DND-41 (cell line): Measurements from ENCODE around the gene ARHGAP8.

Experiments used
- ATAC-seq: fragments of 200-7000 bp; cut with Tn5 transposase; 3 replicates; pipeline ENCODE4 v1.9.1; 2021; ENCODE audit warnings: low read depth; ENCODE audit not compliant: insufficient read depth
- DNase-seq: peaks from one replicate; pipeline ENCODE4 v3.0.0-alpha.2; 2020
- H2AFZ ChIP-seq: 2 replicates; pipeline ENCODE4 v1.6.0; 2012; ENCODE audit warnings: low read depth, low read length
- H3K27ac ChIP-seq: 2 replicates; pipeline ENCODE4 v1.5.1; 2012; ENCODE audit warnings: low read length, inconsistent platforms
- H3K27me3 ChIP-seq: fragments of 200-600 bp; sonication (generic); 2 replicates; pipeline ENCODE4 v1.6.0; 2012; ENCODE audit warnings: low read length, mild to moderate bottlenecking, inconsistent platforms; ENCODE audit not compliant: insufficient read depth, poor library complexity
- H3K36me3 ChIP-seq: 2 replicates; pipeline ENCODE4 v1.5.1; 2012; ENCODE audit warnings: low read length, inconsistent platforms; ENCODE audit not compliant: insufficient read depth
- H3K4me1 ChIP-seq: 2 replicates; pipeline ENCODE4 v1.5.1; 2012; ENCODE audit warnings: mild to moderate bottlenecking, low read length; ENCODE audit not compliant: insufficient read depth
- H3K4me2 ChIP-seq: 2 replicates; pipeline ENCODE4 v1.6.0; 2012; ENCODE audit warnings: mild to moderate bottlenecking, moderate library complexity, low read length, inconsistent platforms; ENCODE audit not compliant: insufficient read depth
- H3K4me3 ChIP-seq, 2 experiments: fragments of 200-600 bp in 1 of 2; shearing (Covaris generic) in 1 of 2; 2 replicates each; pipeline ENCODE4 v1.5.1; 2012 to 2016; ENCODE audit warnings: inconsistent platforms in 2 of 2, low read length in 2 of 2, mild to moderate bottlenecking in 2 of 2, low read depth in 1 of 2, moderate library complexity in 1 of 2
- H3K79me2 ChIP-seq: 2 replicates; pipeline ENCODE4 v1.6.0; 2012; ENCODE audit warnings: low read length, inconsistent platforms; ENCODE audit not compliant: insufficient read depth
- H3K9ac ChIP-seq: 2 replicates; pipeline ENCODE4 v1.6.0; 2012; ENCODE audit warnings: low read depth, mild to moderate bottlenecking, inconsistent platforms, low read length, moderate library complexity
- H3K9me3 ChIP-seq: 2 replicates; pipeline ENCODE4 v1.5.1; 2012; ENCODE audit warnings: low read length, moderate library complexity, mild to moderate bottlenecking, inconsistent platforms; ENCODE audit not compliant: insufficient read depth, severe bottlenecking
- H4K20me1 ChIP-seq: 2 replicates; pipeline ENCODE4 v1.6.0; 2012; ENCODE audit warnings: low read length; ENCODE audit not compliant: insufficient read depth
- CTCF ChIP-seq: IDR thresholded peaks from 2 replicates; pipeline ENCODE4 v1.5.1; 2012; ENCODE audit warnings: borderline replicate concordance, low read length, moderate library complexity, mild to moderate bottlenecking; ENCODE audit not compliant: poor library complexity, severe bottlenecking; ENCODE audit errors: extremely low read depth
- EZH2 ChIP-seq: IDR thresholded peaks from 3 replicates; pipeline ENCODE4 v1.6.1; 2012; ENCODE audit warnings: borderline replicate concordance, low read depth, mild to moderate bottlenecking, moderate library complexity, low read length, inconsistent platforms; ENCODE audit not compliant: severe bottlenecking

ARHGAP8 gene

GRCh38 chr22:44815099-44816070 lies 63.0 kb downstream of the ARHGAP8 start:
- H3K4me3 ChIP-seq = no peak overlapping the region
- TF ChIP-seq EZH2 = no peak
- no peak overlapping the region for H3K27ac ChIP-seq
- no peaks in the 10 kb centered on the region for H3K79me2 ChIP-seq
- H3K9ac ChIP-seq = no peak overlapping the region
- no peaks in the 10 kb centered on the region for H3K9me3 ChIP-seq
- no peak overlapping the region for H2AFZ ChIP-seq
- no peaks in the 10 kb centered on the region for H3K4me1 ChIP-seq
- no peaks in the 10 kb centered on the region for H3K27me3 ChIP-seq
- H3K36me3 ChIP-seq = no peaks in the 10 kb centered on the region
- ATAC-seq = no peak
- H3K4me2 ChIP-seq = no peak overlapping the region
- H4K20me1 ChIP-seq = peaks cover 8% of the 10 kb centered on the region
- DNase-seq = no peak

- peaks cover 8% of the 10 kb centered on the region for H4K20me1 ChIP-seq
- H3K4me3 ChIP-seq = no peak overlapping the region
- no peak for DNase-seq
- no peaks in the 10 kb centered on the region for H3K36me3 ChIP-seq
- no peak overlapping the region for H3K4me2 ChIP-seq
- TF ChIP-seq EZH2 = no peak
- no peak for TF ChIP-seq CTCF
- no peaks in the 10 kb centered on the region for H3K4me1 ChIP-seq
- no peaks in the 10 kb centered on the region for H3K9me3 ChIP-seq
- H3K27me3 ChIP-seq = no peaks in the 10 kb centered on the region
- H3K9ac ChIP-seq = no peak overlapping the region
- H2AFZ ChIP-seq = no peak overlapping the region
- no peak for ATAC-seq
- H3K79me2 ChIP-seq = no peaks in the 10 kb centered on the region
- H3K27ac ChIP-seq = no peak overlapping the region
These were observed 63.8 kb downstream of the ARHGAP8 start for GRCh38 chr22:44816141-44816540.

GRCh38 chr22:44818727-44819126 lies 66.4 kb downstream of the ARHGAP8 start:
- H3K27me3 ChIP-seq = no peaks in the 10 kb centered on the region
- TF ChIP-seq EZH2 = no peak
- TF ChIP-seq CTCF = no peak
- H3K4me1 ChIP-seq = no peaks in the 10 kb centered on the region
- no peak for ATAC-seq
- no peaks in the 10 kb centered on the region for H3K79me2 ChIP-seq
- no peak overlapping the region for H3K27ac ChIP-seq
- peaks cover 8% of the 10 kb centered on the region for H4K20me1 ChIP-seq
- H2AFZ ChIP-seq = no peak overlapping the region
- H3K4me2 ChIP-seq = no peak overlapping the region
- no peak overlapping the region for H3K9ac ChIP-seq
- H3K9me3 ChIP-seq = no peaks in the 10 kb centered on the region
- DNase-seq = no peak
- H3K36me3 ChIP-seq = no peaks in the 10 kb centered on the region
- H3K4me3 ChIP-seq = no peak overlapping the region

GRCh38 chr22:44819966-44820631 lies 67.7 kb downstream of the ARHGAP8 start:
- Histone ChIP-seq H3K9me3 (no peaks in the 10 kb centered on the region), H3K4me2 (no peak overlapping the region), H3K27me3 (no peaks in the 10 kb centered on the region), H3K9ac (no peak overlapping the region), H4K20me1 (peaks cover 8% of the 10 kb centered on the region), H3K27ac (no peak overlapping the region), H3K79me2 (no peaks in the 10 kb centered on the region), H2AFZ (no peak overlapping the region), H3K36me3 (no peaks in the 10 kb centered on the region), H3K4me1 (no peaks in the 10 kb centered on the region), H3K4me3 (no peak overlapping the region)
- TF ChIP-seq EZH2 = no peak
- TF ChIP-seq CTCF = no peak
- no peak for ATAC-seq
- no peak for DNase-seq
